ENCODE measurements around the gene DENND5B. TPM values are rescaled to one million over a fixed set of nuclear protein-coding genes. Genes with fewer than 3 reads are reported as not detected.

Gene DENND5B
- polyA plus RNA-seq, 2 of the 4 experiments (the other 2 are of a cell fraction): 15.5 to 55.2 TPM

DNA sequence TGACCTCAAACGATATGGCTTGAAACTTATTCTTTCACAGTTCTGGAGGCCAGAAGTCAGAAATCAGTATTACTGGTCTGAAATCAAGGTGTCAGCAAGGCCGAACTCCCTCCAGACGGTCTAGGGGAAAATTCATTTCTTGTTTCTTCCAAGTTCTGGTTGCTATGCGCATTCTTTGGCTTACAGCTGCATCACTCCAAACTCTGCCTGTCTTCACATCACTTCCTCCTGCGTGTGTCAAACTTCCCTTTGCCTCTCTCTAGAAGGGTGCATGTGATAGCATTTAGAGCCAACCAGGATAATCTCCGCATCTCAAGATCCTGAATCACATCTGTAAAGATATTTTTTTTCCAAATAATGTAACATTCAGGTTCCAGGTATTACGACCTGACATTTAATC is 62.8 kb downstream of the DENND5B start:
- peaks cover 95% of the 10 kb centered on the region for H3K4me1 ChIP-seq
- no peaks in the 10 kb centered on the region for H3K9me3 ChIP-seq
- ChIA-PET POLR2A (no interaction called here), CTCF (no interaction called here)
- ATAC-seq (no peak), DNase-seq (ENCODE audit: low read depth in 1 of 2, low spot score in 1 of 2) (no peak), FAIRE-seq (no peak)
- H3K27ac ChIP-seq: peak overlapping the region; percentile 32 to 86; a peak in 4 of 6 replicates
- 92% methylated on average over 7 of the region's 7 CpGs for WGBS (ENCODE audit: missing lambda C conversion rate)
- no peak for TF ChIP-seq NR3C1 (IDR thresholded peaks at IDR 0.05)
- H3K4me3 ChIP-seq: no peak overlapping the region
- H3K4me2 ChIP-seq: no peak overlapping the region

DNA sequence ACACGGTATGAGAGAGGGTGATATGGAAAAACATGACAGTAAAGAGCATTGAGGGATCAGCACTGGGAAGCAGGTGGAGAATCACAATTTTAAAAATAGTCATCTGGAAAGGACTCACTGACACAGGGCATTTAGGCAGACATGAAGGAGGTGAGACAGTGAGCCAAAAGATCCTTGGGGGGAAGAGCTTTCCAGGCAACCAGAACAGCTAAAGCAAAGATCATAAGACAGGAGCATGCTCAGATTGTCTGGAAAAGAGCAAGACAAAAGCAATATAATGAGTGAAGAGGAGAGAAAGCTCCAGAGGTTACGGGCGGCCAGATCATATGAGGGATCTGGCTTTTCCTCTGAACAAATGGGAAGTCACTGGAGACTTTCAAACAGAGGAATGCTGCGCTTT is 63.9 kb downstream of the DENND5B start:
- ChIA-PET POLR2A (interaction anchor here (0.7 to 1.2 kb wide), 2 partner anchors 63 to 119 kb away, joined by 3 to 5 read pairs; partner anchors contain the start of gene DENND5B), CTCF (interaction anchor here (1.0 kb wide), 1 partner anchor 124 kb away, joined by 5 read pairs; no protein-coding TSS in a partner anchor)
- Histone ChIP-seq H3K4me1 (peaks cover 95% of the 10 kb centered on the region), H3K4me2 (peak overlapping the region; percentile 64), H3K27ac (peak overlapping the region; percentile 86 to 94), H3K9me3 (no peaks in the 10 kb centered on the region), H3K4me3 (no peak overlapping the region)
- no peak for FAIRE-seq
- DNase-seq (ENCODE audit: low read depth in 1 of 2, low spot score in 1 of 2): no peak
- 77% methylated on average over 4 of the region's 4 CpGs for WGBS (ENCODE audit: missing lambda C conversion rate)
- peak; percentile 11 to 47; a peak in 1 of 6 replicates for ATAC-seq
- TF ChIP-seq CHD2 (IDR thresholded peaks at IDR 0.05; ENCODE audit: low read length, partially characterized antibody): no peak
- no peak for TF ChIP-seq FOSL2 (IDR thresholded peaks at IDR 0.05)
- no peak for TF ChIP-seq FOSL2 (CRISPR knock-in tag; IDR thresholded peaks at IDR 0.05)
- TF ChIP-seq RFX5 (IDR thresholded peaks at IDR 0.05): no peak
- TF ChIP-seq TP53 (CRISPR knock-in tag; IDR thresholded peaks at IDR 0.05): no peak
- no peak for TF ChIP-seq MAZ (IDR thresholded peaks at IDR 0.05; ENCODE audit: borderline replicate concordance, low read depth, low read length)
- TF ChIP-seq SREBF2 (IDR thresholded peaks at IDR 0.05): no peak
- no peak for TF ChIP-seq HOXB13 (CRISPR knock-in tag; IDR thresholded peaks at IDR 0.05; ENCODE audit: low read depth)
- TF ChIP-seq HOXB5 (CRISPR knock-in tag; IDR thresholded peaks at IDR 0.05): no peak
- TF ChIP-seq, protein P1, sequence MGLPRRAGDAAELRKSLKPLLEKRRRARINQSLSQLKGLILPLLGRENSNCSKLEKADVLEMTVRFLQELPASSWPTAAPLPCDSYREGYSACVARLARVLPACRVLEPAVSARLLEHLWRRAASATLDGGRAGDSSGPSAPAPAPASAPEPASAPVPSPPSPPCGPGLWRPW (IDR thresholded peaks at IDR 0.05): no peak
- no peak for TF ChIP-seq CHD4 (IDR thresholded peaks at IDR 0.05; ENCODE audit: borderline replicate concordance)
- TF ChIP-seq, protein P2, sequence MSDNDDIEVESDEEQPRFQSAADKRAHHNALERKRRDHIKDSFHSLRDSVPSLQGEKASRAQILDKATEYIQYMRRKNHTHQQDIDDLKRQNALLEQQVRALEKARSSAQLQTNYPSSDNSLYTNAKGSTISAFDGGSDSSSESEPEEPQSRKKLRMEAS (IDR thresholded peaks at IDR 0.05): no peak
- no peak for TF ChIP-seq MAFK (IDR thresholded peaks at IDR 0.05; ENCODE audit: partially characterized antibody)
- TF ChIP-seq, protein P3, sequence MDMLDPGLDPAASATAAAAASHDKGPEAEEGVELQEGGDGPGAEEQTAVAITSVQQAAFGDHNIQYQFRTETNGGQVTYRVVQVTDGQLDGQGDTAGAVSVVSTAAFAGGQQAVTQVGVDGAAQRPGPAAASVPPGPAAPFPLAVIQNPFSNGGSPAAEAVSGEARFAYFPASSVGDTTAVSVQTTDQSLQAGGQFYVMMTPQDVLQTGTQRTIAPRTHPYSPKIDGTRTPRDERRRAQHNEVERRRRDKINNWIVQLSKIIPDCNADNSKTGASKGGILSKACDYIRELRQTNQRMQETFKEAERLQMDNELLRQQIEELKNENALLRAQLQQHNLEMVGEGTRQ (IDR thresholded peaks at IDR 0.05): no peak
- TF ChIP-seq, protein P4, sequence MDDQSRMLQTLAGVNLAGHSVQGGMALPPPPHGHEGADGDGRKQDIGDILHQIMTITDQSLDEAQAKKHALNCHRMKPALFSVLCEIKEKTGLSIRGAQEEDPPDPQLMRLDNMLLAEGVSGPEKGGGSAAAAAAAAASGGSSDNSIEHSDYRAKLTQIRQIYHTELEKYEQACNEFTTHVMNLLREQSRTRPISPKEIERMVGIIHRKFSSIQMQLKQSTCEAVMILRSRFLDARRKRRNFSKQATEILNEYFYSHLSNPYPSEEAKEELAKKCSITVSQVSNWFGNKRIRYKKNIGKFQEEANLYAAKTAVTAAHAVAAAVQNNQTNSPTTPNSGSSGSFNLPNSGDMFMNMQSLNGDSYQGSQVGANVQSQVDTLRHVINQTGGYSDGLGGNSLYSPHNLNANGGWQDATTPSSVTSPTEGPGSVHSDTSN (IDR thresholded peaks at IDR 0.05): no peak
- TF ChIP-seq HEYL (CRISPR knock-in tag; IDR thresholded peaks at IDR 0.05): no peak
- TF ChIP-seq KDM5A (IDR thresholded peaks at IDR 0.05): no peak
- no peak for TF ChIP-seq EP300 (IDR thresholded peaks at IDR 0.05)
- no peak for TF ChIP-seq RARB (CRISPR knock-in tag; IDR thresholded peaks at IDR 0.05)
- TF ChIP-seq RCOR1 (IDR thresholded peaks at IDR 0.05; ENCODE audit: low read depth, low read length): no peak
- TF ChIP-seq RAD21 (conservative IDR thresholded peaks at IDR 0.05 in 1 of 2, IDR thresholded peaks at IDR 0.05 in 1 of 2): no peak

DNA sequence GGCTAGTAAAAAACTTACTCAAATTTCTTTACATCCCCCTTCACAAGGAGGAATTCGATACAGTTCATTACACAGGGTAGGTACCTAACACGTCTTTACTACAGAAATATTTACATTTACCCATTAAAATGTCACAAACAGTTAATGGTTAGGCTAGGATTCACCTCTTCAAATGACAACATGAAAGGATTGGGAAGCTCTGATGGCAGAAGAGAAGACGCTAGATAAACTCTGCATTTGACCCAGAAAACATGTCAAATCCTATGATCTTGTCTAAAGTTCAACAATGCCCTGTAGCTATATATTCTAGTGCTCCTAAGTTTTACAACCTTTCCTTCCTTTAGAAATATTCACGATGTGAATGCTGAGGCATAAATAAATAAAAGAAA is 64.8 kb downstream of the DENND5B start:
- POLR2A ChIA-PET: interaction anchor here (0.6 to 1.2 kb wide), 2 partner anchors 10 to 64 kb away, joined by 4 to 5 read pairs; partner anchors contain the start of gene DENND5B
- H3K27ac ChIP-seq: peak overlapping the region; percentile 86 to 94
- peak overlapping the region; percentile 4; the same call in 1 of the 3 replicates for H3K4me3 ChIP-seq
- DNase-seq (ENCODE audit: low read depth in 1 of 2, low spot score in 1 of 2) (peak in 1 of 2 experiments; percentile 92), ATAC-seq (peak; percentile 70 to 76; a peak in 5 of 6 replicates), FAIRE-seq (peak; percentile 97)
- WGBS (ENCODE audit: missing lambda C conversion rate): 3% methylated on average over 4 of the region's 4 CpGs
- peaks cover 95% of the 10 kb centered on the region for H3K4me1 ChIP-seq
- CTCF ChIA-PET: interaction anchor here (0.9 to 1.0 kb wide), 3 partner anchors 18 to 59 kb away, joined by 3 to 4 read pairs (median 4); no protein-coding TSS in a partner anchor
- peak overlapping the region; percentile 64 for H3K4me2 ChIP-seq
- H3K9me3 ChIP-seq: no peaks in the 10 kb centered on the region
- TF ChIP-seq, protein P5, sequence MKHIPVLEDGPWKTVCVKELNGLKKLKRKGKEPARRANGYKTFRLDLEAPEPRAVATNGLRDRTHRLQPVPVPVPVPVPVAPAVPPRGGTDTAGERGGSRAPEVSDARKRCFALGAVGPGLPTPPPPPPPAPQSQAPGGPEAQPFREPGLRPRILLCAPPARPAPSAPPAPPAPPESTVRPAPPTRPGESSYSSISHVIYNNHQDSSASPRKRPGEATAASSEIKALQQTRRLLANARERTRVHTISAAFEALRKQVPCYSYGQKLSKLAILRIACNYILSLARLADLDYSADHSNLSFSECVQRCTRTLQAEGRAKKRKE (CRISPR knock-in tag; IDR thresholded peaks at IDR 0.05; ENCODE audit: low read depth): no peak
- TF ChIP-seq KDM1A (IDR thresholded peaks at IDR 0.05; ENCODE audit: low read depth): no peak
- TF ChIP-seq FOSB (CRISPR knock-in tag; IDR thresholded peaks at IDR 0.05): no peak
- peak; percentile 76 to 94; a peak in 4 of 5 replicates for TF ChIP-seq EP300 (IDR thresholded peaks at IDR 0.05)
- TF ChIP-seq ZFP36 (IDR thresholded peaks at IDR 0.05; ENCODE audit: borderline replicate concordance, partially characterized antibody): no peak
- TF ChIP-seq CHD2 (IDR thresholded peaks at IDR 0.05; ENCODE audit: low read length, partially characterized antibody): no peak
- no peak for TF ChIP-seq KDM5A (IDR thresholded peaks at IDR 0.05)
- no peak for TF ChIP-seq ZNF302 (CRISPR knock-in tag; IDR thresholded peaks at IDR 0.05)
- TF ChIP-seq HOXB5 (CRISPR knock-in tag; IDR thresholded peaks at IDR 0.05): no peak
- TF ChIP-seq, protein P6, sequence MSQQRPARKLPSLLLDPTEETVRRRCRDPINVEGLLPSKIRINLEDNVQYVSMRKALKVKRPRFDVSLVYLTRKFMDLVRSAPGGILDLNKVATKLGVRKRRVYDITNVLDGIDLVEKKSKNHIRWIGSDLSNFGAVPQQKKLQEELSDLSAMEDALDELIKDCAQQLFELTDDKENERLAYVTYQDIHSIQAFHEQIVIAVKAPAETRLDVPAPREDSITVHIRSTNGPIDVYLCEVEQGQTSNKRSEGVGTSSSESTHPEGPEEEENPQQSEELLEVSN (IDR thresholded peaks at IDR 0.05; ENCODE audit: borderline replicate concordance, low read depth): no peak
- no peak for TF ChIP-seq CBX8 (IDR thresholded peaks at IDR 0.05)
- TF ChIP-seq RNF2 (IDR thresholded peaks at IDR 0.05; ENCODE audit: borderline replicate concordance, low read depth): no peak
- TF ChIP-seq, protein P2 (IDR thresholded peaks at IDR 0.05): 0 out of 2 replicates have a peak, but pooled peaks have one; percentile 20
- TF ChIP-seq SMC3 (IDR thresholded peaks at IDR 0.05): 0 out of 3 replicates have a peak, but pooled peaks have one; percentile 27
- no peak for TF ChIP-seq HOXB13 (CRISPR knock-in tag; IDR thresholded peaks at IDR 0.05; ENCODE audit: low read depth)
- no peak for TF ChIP-seq POLR2AphosphoS2 (conservative IDR thresholded peaks at IDR 0.05; ENCODE audit: low read length)

Measured in A549 (cell line).